SK-N-DZ (cell line): ENCODE data around the gene CRYBG1. TPM values are rescaled to one million over a fixed set of nuclear protein-coding genes. Genes with fewer than 3 reads are reported as not detected.
A peak's percentile ranks its signal among the peaks of the same experiment; 100 is the strongest.

Experiments
- DNase-seq: peaks from one replicate; pipeline ENCODE4 v3.0.0-alpha.2; 2015; ENCODE audit warnings: low spot score
- polyA plus RNA-seq, 2 experiments: library from polyadenylated mRNA; depleted of rRNA; stranded (reverse); fragments of >200 nt; gene quantifications; 2 replicates each; pipeline ENCODE4 v1.2.3, GENCODE V29; 2014

Gene CRYBG1
- not detected in 2 replicates for polyA plus RNA-seq (2014; cell fraction: cytosol; rRNA removed)
- polyA plus RNA-seq (2014; cell fraction: nucleus; rRNA removed), result not detected in 2 replicates

GRCh38 chr6:106360410-106360988, at the start of gene CRYBG1:
Gene CRYBG1, plus strand, starts transcription at chr6:106360717. Its CDS starts 192 bp downstream, at chr6:106360909.
- peak; percentile 41 for DNase-seq

GRCh38 chr6:106315765-106316374, 44.6 kb upstream of the CRYBG1 start:
- DNase-seq, result no peak

GRCh38 chr6:106316375-106316766, 44.1 kb upstream of the CRYBG1 start:
- DNase-seq, result no peak

GRCh38 chr6:106318061-106318460, 42.5 kb upstream of the CRYBG1 start:
- DNase-seq, result no peak

- no peak for DNase-seq
Observed at GRCh38 chr6:106318851-106319250, 41.7 kb upstream of the CRYBG1 start.

GRCh38 chr6:106321940-106322339, 38.6 kb upstream of the CRYBG1 start:
- no peak for DNase-seq

- DNase-seq, result no peak
Observed at GRCh38 chr6:106324726-106325335, 35.7 kb upstream of the CRYBG1 start.

- peak; percentile 99 for DNase-seq
Observed at GRCh38 chr6:106325336-106326178, 35.0 kb upstream of the CRYBG1 start, which contains the start of gene ATG5. Gene ATG5, minus strand, starts transcription at chr6:106325760. Its CDS starts 9,552 bp downstream, at chr6:106316208.

GRCh38 chr6:106334646-106335448, 25.7 kb upstream of the CRYBG1 start:
- DNase-seq, result peak; percentile 55

GRCh38 chr6:106339334-106340029, 21.0 kb upstream of the CRYBG1 start:
- peak; percentile 64 for DNase-seq

GRCh38 chr6:106347219-106347618, 13.3 kb upstream of the CRYBG1 start:
- no peak for DNase-seq

- DNase-seq, result no peak
Observed at GRCh38 chr6:106356378-106356777, 4.1 kb upstream of the CRYBG1 start.

GRCh38 chr6:106359959-106360409, 533 bp upstream of the CRYBG1 start:
- no peak for DNase-seq

- DNase-seq, result no peak
Observed at GRCh38 chr6:106360989-106361430, 493 bp downstream of the CRYBG1 start.

- DNase-seq, result no peak
Observed at GRCh38 chr6:106363401-106364138, 3.1 kb downstream of the CRYBG1 start.

GRCh38 chr6:106369739-106370138, 9.2 kb downstream of the CRYBG1 start:
- DNase-seq, result no peak

- DNase-seq, result no peak
Observed at GRCh38 chr6:106370639-106371038, 10.1 kb downstream of the CRYBG1 start.

GRCh38 chr6:106372838-106373501, 12.5 kb downstream of the CRYBG1 start:
- DNase-seq, result no peak
